ENCODE data around the gene ANKS3. TPM values are rescaled to one million over a fixed set of nuclear protein-coding genes. Genes with fewer than 3 reads are reported as not detected.
A peak's percentile ranks its signal among the peaks of the same experiment; 100 is the strongest.

ANKS3 gene
- total RNA-seq, 3 donors from 2014 or later = 18.2 to 32.3 (median 21.3) TPM

GRCh38 chr16:4656695-4657686, 77.1 kb downstream of the ANKS3 start:
- H3K4me1 ChIP-seq (ENCODE audit: low read depth) = peaks cover 8% of the 10 kb centered on the region
- no peak for ATAC-seq
- intact Hi-C loops (cut with DNase I, micrococcal nuclease) = no loop called here
- no peak for DNase-seq
- TF ChIP-seq, protein P1, sequence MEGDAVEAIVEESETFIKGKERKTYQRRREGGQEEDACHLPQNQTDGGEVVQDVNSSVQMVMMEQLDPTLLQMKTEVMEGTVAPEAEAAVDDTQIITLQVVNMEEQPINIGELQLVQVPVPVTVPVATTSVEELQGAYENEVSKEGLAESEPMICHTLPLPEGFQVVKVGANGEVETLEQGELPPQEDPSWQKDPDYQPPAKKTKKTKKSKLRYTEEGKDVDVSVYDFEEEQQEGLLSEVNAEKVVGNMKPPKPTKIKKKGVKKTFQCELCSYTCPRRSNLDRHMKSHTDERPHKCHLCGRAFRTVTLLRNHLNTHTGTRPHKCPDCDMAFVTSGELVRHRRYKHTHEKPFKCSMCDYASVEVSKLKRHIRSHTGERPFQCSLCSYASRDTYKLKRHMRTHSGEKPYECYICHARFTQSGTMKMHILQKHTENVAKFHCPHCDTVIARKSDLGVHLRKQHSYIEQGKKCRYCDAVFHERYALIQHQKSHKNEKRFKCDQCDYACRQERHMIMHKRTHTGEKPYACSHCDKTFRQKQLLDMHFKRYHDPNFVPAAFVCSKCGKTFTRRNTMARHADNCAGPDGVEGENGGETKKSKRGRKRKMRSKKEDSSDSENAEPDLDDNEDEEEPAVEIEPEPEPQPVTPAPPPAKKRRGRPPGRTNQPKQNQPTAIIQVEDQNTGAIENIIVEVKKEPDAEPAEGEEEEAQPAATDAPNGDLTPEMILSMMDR (IDR thresholded peaks at IDR 0.05) = no peak
- H3K9me3 ChIP-seq = no peaks in the 10 kb centered on the region
- no peak overlapping the region for H3K4me3 ChIP-seq
- H3K36me3 ChIP-seq (ENCODE audit: low read depth) = peaks cover 9% of the 10 kb centered on the region

GRCh38 chr16:4656221-4656620, 77.8 kb downstream of the ANKS3 start:
- H3K4me1 ChIP-seq (ENCODE audit: low read depth) = peaks cover 8% of the 10 kb centered on the region
- H3K4me3 ChIP-seq = no peak overlapping the region
- no peaks in the 10 kb centered on the region for H3K9me3 ChIP-seq
- intact Hi-C loops (cut with DNase I, micrococcal nuclease) = no loop called here
- DNase-seq = no peak
- no peak for ATAC-seq
- TF ChIP-seq, protein P1 (IDR thresholded peaks at IDR 0.05) = no peak
- peaks cover 9% of the 10 kb centered on the region for H3K36me3 ChIP-seq (ENCODE audit: low read depth)

GRCh38 chr16:4655801-4656200, 78.3 kb downstream of the ANKS3 start:
- TF ChIP-seq, protein P1 (IDR thresholded peaks at IDR 0.05) = no peak
- H3K4me3 ChIP-seq = no peak overlapping the region
- H3K36me3 ChIP-seq (ENCODE audit: low read depth) = peaks cover 9% of the 10 kb centered on the region
- DNase-seq (no peak), ATAC-seq (no peak)
- H3K4me1 ChIP-seq (ENCODE audit: low read depth) = peaks cover 8% of the 10 kb centered on the region
- no peaks in the 10 kb centered on the region for H3K9me3 ChIP-seq
- intact Hi-C loops (cut with DNase I, micrococcal nuclease) = no loop called here

DNA sequence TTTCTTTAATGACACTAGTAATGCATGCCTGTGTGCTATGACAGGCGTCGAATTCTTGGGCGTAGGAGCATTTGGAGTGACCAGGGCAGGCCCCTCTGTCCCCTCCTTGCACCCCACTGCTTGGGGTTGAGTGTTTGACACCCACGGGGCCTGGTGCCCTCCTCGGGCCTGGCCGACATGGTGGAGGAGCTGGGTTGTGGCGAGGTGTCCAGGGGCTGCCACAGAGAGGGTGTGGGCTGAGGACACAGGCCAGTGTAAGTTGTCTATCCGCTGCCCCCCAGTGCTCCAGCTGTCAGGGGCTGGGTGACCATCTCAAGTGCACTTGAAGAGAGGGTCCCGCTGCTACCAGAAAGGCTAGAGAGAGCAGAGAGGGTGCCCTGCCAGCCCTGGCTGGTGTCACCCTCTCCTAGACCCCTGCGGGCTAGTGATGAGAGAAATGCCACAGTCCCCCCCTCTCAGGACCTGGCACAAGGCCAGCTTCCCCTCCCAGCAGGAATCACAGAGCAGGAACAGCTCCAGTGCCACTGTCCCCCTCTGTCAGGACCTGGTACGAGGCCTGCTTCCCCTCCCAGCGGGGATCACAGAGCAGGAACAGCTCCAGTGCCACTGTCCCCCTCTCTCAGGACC, 79.0 kb downstream of the ANKS3 start:
- Histone ChIP-seq H3K4me1 (ENCODE audit: low read depth) (peaks cover 8% of the 10 kb centered on the region), H3K36me3 (ENCODE audit: low read depth) (peaks cover 9% of the 10 kb centered on the region), H3K9me3 (no peaks in the 10 kb centered on the region), H3K4me3 (no peak overlapping the region)
- ATAC-seq (no peak), DNase-seq (no peak)
- TF ChIP-seq, protein P1 (IDR thresholded peaks at IDR 0.05) = no peak
- intact Hi-C loops (cut with DNase I, micrococcal nuclease) = no loop called here

GRCh38 chr16:4654011-4654963, 79.8 kb downstream of the ANKS3 start:
- DNase-seq = peak; percentile 81 to 85 (median 81)
- no peaks in the 10 kb centered on the region for H3K9me3 ChIP-seq
- no peak overlapping the region for H3K4me3 ChIP-seq
- ATAC-seq = peak; percentile 84
- H3K36me3 ChIP-seq (ENCODE audit: low read depth) = peaks cover 9% of the 10 kb centered on the region
- intact Hi-C loops (cut with DNase I, micrococcal nuclease) = no loop called here
- TF ChIP-seq, protein P1 (IDR thresholded peaks at IDR 0.05) = no peak
- H3K4me1 ChIP-seq (ENCODE audit: low read depth) = peaks cover 8% of the 10 kb centered on the region
